Measurements from ENCODE around the gene COX5A.

COX5A gene

DNA sequence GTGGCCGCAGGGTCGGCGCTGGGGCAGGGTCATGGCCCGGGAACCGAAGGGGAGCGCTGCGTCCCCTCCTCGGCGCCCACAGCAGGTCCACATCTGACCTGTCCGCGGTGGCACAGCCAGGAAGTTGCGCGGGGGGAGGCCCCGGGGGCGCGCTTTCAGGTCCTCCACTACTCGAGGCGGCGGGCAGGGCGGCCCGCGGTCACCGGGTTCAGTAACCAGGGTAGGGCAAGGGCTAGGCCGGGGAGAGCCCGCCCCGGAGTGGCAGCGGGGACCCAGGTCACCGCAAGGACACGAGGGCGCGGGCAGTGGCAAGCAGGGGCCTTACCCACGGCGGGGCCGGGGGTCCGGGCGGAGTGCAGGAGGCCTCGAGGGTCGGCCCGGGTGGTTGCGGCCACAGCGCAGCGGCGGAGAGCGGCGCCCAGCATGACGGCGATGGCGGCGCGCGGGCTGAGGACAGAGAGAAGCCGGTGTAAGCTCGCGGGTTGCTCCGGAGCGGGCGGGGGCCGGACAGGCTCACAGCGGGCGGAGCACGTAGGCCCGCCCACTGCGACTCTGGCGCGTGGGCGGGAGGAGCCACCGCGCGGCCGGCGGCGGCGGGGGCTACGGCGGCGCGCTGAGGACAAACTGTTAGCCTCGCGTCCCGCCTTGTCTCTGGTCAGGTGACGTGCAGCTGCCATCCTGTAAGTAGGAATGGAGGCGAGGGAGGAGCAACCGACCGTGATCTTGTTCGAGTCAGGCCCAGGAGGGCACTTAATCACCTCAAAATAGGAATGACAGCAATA lies at the start of gene COX5A:
Gene COX5A, minus strand, starts transcription at position 484 of the 782 bp plus-strand sequence. Its CDS starts 59 bp downstream, at position 425.
- DNase-seq, result peak; percentile 88

DNA sequence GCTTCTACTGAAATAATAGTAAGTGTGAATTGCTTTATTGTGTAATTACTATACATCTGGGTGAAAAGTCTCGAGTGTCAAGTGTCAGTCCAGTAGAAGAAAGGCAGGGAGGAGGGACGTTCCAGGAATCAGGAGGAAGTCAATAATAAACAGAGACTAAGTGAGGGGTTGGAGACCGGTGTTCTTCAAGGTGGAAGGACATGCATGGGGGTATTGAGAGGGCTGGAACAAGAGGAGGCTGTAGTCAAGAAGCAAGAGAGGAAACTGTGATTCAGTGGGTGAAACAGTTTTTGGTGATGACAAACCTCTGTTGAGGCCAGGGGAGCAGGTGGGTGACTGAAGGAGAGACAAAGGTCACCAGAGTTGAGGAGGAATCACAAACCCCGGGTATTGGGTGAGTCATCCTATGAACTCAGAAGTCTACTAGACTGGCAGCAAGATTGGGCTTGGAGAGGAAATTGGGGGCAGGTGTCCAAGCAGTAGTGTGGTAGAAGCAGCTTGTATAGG lies 45.9 kb upstream of the COX5A start:
- DNase-seq, result no peak

- no peak for DNase-seq
These were observed 44.3 kb upstream of the COX5A start for GRCh38 chr15:74982183-74982582.

DNA sequence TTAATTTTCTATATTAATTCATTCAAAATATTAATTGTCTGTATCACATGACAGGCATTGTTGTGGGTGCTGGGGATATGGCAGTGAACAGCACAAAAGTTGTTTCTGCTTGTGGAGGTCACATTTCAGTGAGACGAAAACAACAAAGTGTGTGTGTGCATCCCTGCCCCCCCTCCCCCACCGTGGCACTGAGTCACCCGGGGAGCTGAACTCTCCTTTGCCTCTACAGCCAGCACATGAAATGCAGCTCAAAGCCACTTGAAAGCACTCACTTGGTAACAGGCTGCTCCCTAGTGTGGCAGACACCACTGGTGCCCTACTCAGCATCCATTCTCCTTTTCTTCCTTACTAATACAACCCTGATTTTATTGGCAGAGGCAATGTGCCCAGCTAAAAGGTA lies 40.6 kb upstream of the COX5A start:
- no peak for DNase-seq

DNA sequence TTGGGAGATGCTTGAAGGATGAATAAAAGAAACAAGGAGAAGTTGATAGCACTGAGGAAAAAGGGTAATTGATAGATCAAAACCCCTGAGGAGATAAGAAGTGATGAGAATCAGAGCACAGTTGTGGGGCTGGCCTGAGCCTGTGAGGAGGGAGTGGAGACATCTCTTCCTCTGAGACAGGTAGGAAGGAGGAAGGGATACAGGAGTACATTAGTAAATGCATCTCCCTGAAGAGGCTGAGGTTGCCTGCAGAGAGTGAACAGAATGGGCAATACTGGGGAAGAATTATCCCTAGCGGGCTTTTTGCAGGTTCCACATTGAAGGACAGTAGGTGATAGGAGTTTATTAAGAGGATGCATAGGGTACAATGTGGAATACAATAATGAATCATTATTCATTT lies 40.2 kb upstream of the COX5A start:
- no peak for DNase-seq

- DNase-seq, result no peak
These were observed 39.7 kb upstream of the COX5A start for GRCh38 chr15:74977599-74977998.

GRCh38 chr15:74976159-74976558 lies 38.3 kb upstream of the COX5A start:
- no peak for DNase-seq

- DNase-seq, result no peak
These were observed 29.8 kb upstream of the COX5A start for GRCh38 chr15:74967670-74968069.

- DNase-seq, result no peak
These were observed 26.9 kb upstream of the COX5A start for GRCh38 chr15:74964794-74965193.

- no peak for DNase-seq
These were observed 25.3 kb upstream of the COX5A start for GRCh38 chr15:74963213-74963612.

DNA sequence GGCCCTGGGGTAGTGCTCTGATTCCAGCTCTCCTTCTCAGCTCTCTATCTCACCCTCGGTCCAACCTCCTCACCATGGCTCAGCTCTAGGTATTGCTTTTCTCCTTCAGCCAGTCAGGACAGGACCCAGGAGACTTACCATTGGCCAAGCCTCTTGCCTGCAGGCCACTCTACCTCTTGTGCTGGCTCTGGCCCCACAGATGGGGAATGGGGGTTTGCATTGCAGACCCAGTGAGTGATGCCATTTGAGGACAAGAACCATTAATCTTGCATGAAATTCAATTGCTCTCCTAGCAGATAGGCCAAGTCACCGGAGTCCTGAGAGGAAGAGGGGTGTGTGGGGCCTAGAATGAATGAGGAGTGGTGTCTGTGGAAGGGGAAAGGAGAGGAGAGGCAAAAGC lies 24.8 kb upstream of the COX5A start:
- DNase-seq, result no peak

GRCh38 chr15:74962219-74962618 lies 24.3 kb upstream of the COX5A start:
- no peak for DNase-seq

GRCh38 chr15:74961616-74962015 lies 23.7 kb upstream of the COX5A start:
- DNase-seq, result no peak

DNA sequence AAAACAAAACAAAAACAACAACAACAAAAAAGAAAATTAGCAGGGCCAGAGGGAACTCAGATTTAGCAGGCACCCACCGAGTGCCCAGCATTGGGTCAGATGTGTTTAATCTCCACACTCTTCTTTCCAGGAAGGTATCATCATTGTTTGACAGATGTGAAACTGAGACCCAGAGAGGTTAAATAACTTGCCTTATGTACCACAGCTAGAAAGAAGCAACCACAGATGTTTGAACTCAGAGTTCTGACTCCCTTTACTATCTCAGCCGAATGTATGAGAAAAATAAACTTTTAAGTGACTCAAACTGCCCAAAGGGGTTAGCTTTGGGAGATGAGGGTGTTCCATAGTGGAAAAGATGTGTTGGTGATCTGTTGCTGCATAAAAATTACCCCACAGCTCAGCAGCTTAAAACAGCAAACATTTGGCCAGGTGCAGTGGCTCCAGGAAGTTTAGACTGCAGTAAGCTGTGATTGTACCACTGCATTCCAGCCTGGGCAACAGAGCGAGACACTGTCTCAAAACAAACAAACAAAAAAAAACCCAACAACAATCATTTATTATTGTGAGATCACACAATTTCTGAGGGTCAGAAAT lies 23.2 kb upstream of the COX5A start:
- no peak for DNase-seq

DNA sequence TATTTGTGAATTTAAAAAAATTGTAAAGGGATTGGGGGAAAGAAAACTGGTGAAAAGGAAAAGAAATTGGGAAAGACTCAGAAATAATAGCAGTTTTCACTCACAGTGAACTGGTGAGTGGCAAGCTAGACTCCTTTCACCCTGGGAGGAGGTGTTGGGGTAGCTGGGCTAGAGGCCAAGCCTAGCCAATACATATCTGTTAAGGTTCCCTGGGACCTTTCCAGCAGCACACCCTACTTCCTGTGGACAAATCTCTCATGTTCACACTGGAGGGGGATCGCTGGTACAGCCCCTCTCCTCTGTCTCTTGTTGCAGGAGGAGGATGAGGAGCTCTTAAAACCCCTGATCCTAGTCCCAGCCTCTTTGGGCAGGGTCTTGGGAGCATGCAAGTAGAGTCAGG lies 22.4 kb upstream of the COX5A start:
- no peak for DNase-seq

DNA sequence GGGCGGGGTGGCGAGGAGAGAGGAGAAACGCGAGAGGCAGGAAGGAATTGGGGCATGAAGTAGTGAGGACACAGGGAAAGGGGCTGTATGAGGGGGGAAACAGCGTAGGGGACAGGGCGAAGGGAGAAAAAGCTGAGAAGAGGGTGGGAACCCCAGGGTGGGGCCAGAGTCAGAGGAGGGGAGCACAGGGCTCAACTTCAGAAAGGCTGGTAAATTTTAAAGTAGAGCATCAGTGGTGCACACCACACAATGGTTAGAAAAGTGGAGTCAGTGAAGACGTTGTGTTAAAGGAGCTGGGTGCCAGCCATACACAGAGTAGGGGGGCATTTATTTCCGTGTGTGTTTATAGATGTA lies 21.7 kb upstream of the COX5A start:
- peak; percentile 35 for DNase-seq

- DNase-seq, result no peak
These were observed 21.2 kb upstream of the COX5A start for GRCh38 chr15:74958908-74959585.

DNA sequence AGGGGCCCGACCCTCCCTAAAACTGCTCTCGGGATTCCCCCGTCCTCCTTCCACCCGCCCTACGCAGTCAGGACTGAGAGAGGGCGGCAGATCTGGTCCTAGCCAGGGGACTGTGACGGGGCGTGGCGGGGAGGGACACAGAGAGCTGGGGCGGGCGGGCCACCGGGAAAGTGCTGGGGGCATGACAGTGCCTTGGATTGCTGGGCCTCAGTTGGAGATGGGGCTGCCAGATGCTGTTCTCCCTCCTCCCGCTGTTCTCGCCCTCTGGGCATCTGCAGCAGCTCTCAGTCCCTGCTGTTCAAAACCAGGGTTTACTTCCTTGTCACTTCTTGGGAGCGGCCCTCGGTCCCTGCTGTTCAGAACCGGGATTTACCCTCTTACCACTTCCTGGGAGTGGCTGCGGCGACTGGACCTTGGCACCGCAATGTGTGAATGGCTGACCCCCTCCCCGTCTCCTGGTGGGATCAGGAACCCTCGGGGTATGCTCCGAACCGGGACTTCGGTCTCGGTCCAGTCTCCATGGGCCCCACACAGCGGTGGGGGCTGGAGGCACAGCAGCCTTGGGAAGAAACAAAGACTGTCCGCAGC lies 20.5 kb upstream of the COX5A start:
- DNase-seq, result no peak

- peak; percentile 55 for DNase-seq
These were observed 19.7 kb upstream of the COX5A start for GRCh38 chr15:74957476-74958035.

DNA sequence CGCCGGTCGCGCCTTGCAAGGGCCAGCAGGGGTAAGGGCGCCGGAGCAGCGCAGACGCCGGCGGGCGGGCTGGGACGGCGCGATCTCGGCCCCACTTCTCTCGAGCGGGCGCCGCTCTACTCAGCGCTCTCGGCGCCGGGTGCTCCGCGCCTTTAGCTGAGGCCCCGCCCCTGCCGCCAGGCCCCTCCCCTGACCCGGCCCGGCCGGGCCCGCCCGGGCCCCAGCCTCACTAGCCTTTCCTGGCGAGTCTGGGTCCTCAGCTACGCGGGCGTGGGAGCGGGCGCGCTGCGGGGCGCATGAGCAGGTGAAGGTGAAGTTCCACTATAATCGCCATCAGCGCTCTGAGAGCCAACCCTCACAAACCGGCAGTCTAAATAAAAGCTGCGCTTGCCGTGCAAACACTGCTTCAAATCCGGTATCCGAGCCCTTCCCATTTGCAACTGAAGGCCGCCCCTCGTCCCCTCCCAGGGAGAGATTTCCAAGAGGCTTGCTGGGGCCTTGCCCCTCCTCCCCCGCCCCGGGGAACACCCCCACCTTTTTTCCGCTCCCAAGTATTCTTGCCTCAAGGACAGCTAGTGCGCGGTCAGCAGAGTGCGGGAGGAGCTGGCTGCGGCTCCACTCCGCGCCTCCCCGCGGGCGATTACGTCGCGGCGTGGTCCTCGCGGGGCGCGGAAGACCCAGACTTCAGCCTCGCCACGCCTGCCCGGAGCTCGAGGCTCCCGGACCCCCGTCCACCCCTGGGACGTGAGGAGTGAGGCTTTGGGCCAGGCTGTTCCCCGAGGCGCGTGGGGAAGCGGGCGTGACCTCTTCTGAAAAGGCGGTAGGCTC lies 19.0 kb upstream of the COX5A start, which contains the start of gene RPP25:
Gene RPP25, minus strand, starts transcription at position 125 of the 828 bp plus-strand sequence. CDS start 189 bp downstream, outside the sequence.
- DNase-seq, result peak; percentile 62

DNA sequence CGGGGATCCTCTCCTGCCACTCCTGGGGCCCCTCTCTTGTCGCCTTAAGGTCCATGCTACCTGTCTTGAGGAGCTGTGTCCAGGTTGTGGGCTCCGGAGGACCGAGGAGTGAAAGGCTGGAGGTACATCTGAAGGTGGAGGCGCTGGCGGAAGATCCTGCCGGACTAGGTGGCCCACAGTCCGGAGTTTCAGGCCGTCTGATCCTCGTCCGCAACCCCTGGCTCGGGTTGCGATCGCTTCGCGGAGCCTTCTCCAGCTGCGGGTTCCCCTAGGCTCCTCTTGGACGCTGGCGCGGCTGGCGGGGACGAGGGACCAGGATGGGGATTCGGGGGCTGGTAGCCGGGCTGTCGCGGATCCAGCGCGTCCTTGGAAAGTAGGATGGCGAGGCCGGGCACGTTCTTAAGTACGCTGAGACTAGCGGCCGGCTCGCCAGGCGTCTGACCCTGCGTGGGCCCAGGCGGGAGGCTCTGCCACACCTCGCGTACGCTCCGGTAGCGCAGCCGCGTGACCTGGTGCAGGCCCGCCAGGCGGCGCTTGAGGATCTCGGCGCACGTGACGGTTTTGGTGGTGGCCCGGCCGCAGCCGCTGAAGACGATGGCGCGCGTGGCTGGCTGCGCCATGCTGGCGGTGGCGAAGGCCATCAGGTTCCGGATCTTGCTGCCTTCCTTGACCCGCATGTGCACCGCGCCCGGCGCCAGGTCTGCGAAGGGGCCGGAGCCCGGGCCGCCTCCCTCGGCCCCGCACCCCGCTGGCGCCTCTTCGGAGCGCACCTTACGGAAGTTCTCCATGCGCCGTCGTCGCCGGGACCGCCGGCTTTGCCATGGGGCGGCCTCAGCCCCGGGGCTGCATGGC lies 18.1 kb upstream of the COX5A start:
- DNase-seq, result no peak

All from NCI-H2227 treated with DMSO at 0.1 percent for 48 hours (cell line).